Right ventricle myocardium inferior (tissue), 1 donor: ENCODE results near the gene RNU1-4. TPM values are rescaled to one million over a fixed set of nuclear protein-coding genes. Genes with fewer than 3 reads are reported as not detected.
"Not testable (repeated sequence)": the region's sequence is repeated elsewhere in the genome, so short reads cannot be mapped to it uniquely, and the experiment has no call there.

Experiments used
- ATAC-seq: fragments of 200-7000 bp; cut with Tn5 transposase; one replicate; pipeline ENCODE4 v1.9.1; 2020; ENCODE audit warnings: mild to moderate bottlenecking, moderate library complexity
- DNase-seq: peaks from one replicate; pipeline ENCODE4 v3.0.0; 2021; ENCODE audit errors: missing footprints
- intact Hi-C: fragments of 100-400 bp; cut with DNase I; formaldehyde crosslinking; loops from one replicate; pipeline ENCODE4 v1.11.0; 2022
- total RNA-seq: library from RNA; stranded (reverse); fragmentation: NEBNext Ultra II Directional; extraction: Animal tissue kit (Norgen Biotek cat#: 25700); gene quantifications from one replicate; pipeline ENCODE4 v1.2.1, GENCODE V29; 2021
- donor health status: DM: no; HTN: yes; CAD: no; lungs with severe emphysema.

The RNU1-4 gene
- total RNA-seq, 1 donor from 2014 or later, result 4,572 TPM

DNA sequence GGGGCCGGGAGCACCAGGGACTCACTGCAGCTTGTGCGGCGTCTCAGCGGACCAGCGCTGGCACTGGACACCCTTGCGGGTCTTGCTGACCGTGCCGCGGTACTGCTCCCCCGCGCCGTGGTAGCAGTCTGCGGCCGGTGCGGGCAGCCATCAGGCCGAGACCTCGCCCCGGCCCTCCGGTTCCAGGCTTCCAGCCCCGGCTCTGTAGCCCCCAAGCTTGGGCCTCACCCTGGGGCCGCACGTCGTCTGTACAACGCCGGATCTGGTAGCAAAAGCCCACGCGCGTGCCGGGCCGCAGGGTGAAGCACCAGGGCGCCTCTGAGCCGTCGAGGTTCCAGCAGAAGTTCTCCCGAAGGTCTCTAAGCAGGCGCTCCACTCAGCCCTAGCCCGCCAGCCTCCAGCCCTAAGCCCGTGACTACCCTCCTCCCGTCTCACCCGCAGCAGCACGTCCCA, 18.8 kb downstream of the RNU1-4 start:
- ATAC-seq, intact Hi-C loops: not testable (repeated sequence)
- DNase-seq, result peak; percentile 26

DNA sequence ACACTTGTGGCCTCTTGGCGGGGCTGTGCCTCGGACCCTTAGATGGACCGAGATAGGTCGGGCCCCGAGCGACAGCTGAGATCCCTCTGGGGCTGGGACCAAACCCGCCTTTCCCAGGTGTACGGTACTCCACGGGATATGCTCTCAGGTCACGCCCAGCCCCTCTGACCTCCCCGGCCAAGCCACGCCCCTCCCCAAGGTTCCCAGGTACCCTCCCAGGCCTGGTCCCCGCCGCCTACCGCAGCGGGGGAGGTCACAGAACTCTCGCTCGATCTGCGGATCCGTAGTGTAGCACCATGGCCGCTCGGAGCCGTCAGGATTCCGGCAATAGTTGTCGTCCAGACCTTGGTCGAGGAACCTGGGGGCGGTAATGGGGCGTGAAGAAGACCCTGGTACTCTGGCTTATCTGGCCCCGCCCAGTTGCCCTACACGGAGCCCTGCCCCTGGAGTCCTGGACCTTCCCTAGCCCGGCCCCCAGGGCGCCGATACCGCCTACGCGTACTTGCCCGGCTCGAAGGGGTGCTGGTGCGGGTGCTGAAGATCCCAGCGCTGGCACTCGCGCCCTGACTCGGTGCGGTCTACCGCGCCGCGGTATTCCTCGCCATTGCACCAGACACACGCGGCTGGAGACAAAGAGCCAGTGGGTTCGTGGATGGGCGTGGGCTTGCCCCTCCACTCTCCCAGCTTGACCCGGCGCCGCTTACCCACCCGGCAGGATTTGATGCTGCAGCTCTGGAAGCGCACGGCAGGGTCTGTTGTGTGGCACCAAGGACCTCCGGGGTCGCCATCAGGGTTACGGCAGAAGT, 19.5 kb downstream of the RNU1-4 start:
- intact Hi-C loops, DNase-seq: not testable (repeated sequence)
- peak; percentile 23 for ATAC-seq

DNA sequence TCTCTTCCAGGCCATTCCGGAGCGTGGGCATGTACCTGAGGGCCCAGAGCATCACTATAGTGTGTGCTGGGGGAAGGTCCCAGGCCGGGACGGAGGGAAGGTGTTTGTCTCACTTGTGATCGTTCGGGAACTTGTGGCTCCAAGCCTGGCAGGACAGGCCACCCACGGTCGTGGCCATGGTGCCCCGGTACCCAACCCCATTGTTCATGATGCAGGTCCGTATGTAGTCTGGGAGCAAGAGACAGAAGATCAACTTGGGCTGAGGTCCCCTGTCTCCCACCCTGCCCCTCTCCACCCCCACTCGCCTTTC, 20.1 kb downstream of the RNU1-4 start:
- ATAC-seq, intact Hi-C loops, DNase-seq: not testable (repeated sequence)

DNA sequence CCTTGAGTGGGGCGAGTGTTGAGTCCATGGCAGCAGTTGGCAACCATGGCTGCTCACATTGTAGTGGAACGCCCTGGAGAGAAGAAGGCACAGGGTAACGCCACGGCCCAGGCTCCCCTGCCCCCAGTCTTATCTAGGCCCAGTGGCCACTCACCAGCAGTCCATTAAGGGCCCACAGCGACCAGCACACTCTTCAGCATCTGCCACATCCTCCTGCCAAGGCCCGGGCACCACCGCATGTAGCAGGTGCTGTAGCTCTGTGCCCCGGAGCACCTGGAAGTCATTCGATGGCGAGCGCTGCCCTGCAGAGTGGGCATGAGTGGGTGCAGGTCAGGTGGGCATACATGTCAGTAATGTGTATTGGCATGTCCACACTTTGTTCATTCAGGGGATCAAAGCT, 20.5 kb downstream of the RNU1-4 start:
- intact Hi-C loops, ATAC-seq: not testable (repeated sequence)
- DNase-seq, result peak; percentile 53

DNA sequence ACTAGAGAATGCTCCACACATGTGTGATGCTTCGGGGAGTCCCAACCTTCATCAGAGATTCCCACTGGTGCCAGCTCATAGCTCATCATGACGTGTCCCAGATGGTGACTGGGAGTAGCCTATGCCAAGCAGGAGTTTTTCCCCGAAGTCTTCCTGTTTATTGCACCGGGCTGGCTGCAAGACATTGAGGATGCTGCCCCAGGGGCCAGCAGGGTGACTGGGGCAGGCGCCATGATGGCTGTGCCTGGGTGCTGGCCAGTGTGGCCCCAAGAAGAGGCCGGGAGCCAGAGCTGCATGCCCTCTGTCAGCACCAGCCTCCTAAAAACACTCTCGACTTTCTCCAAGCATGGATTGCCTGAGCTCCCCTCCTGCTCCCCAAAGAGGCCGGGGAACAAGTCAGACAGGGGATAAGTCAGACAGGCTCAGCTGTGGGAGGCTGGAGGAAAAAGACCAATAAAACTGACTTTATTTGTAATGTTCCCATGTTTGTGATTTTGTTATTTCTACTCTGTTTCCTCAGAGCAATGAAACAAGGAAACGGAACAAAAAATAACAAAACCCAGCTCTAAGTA, 24.0 kb downstream of the RNU1-4 start:
- ATAC-seq (peak; percentile 3), DNase-seq (peak; percentile 52)
- intact Hi-C loops, result not testable (repeated sequence)

DNA sequence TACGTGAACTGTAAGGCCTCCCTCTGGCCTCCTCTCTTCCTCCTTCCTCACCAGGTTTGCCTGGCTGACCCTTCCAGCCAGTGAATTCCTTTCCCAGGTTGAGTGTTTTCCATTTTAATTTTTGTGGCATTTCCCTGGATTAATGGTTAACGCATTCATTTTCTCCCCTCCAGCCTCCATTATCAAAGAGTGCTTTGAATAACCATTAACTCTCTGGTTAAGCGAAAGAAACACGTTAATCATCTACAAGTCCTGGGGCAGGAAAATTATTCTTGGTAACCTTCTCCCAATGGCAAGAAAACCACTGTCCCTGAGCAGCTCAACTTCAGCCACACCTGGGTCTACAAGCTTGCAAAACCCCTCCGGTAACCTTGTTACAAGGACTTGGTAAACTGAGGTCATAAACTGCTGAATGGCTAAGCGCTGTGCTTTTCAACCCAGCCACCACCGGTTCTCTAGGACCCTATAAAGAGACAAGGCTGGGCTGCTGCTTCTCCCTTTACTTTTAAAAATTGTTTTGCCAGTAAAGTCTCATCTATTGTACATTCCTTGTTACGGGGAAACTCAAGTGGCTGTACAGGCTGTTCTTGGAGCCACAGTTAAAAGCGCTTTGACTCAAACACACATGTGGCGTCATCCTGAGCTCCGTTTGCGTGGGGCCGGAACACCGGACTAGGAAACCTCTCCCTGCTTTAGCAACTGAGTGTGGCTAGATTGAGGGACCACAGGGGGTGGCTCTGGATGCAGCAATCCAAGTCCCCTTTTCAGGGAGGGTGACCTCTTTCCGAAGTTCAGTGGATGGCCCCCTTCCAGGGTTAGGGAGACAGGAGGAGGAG, 24.7 kb downstream of the RNU1-4 start:
- intact Hi-C loops, result not testable (repeated sequence)
- peak; percentile 64 for ATAC-seq

DNA sequence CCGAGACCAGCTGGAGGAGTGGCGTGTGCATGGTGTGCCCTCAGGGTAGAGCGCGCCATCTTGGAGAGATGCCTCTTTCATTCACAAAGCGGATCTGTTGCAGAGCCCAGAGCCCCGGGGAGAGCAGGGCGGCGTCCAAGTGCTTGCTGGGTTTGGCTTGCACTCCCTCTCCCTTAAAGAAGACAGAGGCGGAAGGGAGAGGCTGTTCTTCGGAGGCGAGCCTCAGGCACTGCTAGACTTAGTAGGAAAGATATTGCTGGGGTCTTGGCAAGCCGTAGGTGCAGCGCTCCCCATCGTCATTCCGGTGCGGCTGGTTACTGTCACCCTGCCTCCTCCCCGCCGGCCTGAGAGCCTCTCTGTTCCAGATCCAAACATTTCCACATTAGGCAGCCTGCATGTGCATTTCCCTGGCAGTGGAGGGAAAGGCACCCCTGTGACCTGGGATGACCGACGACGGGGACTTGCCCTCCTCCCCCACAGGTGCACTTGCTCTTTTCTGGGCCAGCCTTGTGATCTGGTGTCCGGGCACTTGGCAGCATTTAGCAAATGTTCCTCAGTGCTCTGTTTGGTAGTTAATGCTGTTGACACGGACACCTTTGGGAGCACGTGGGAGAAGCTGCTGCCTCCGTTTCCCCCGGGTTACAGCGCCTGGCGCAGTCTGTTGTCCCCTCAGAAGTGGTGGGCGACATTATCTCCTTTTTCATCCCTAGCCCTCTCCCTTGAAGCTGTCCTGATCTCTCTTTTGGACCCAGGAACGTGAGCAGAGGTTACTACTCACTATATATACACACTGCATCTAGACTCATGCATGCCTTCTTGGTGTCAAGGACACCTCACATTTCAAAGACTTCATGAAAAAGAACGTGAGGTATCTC, 25.7 kb downstream of the RNU1-4 start:
- intact Hi-C loops, result not testable (repeated sequence)
- peak; percentile 71 for DNase-seq

More for the DNA sequence above, 24.7 kb downstream of the RNU1-4 start:
- DNase-seq, result not testable (repeated sequence)

DNA sequence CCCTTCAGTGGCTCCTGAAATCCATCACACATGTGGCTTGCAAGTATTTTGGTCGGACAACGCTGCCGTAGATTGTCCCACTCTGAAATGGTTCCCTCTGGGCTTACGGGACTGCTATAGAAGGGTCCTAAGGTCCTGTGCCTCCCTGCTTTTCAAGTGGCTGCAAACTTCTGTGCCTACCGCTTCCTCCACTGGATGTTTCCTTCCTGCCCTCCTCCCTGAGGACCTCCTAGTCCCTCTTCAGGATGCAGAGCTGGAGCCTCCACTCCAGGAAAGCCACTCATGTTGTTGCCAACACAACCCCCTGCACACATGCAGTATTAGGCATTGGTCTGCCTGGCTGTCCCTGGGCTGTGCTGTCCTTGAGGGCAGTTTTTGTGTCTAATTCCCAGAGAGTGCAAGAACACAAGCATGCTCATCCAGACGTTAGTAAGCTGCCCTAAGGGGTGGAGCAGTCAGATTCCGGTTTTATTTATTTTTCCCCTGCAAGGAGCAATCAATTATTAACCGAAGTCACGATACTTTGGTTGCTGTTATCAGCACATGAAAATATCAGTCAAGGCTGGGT, 26.5 kb downstream of the RNU1-4 start:
- ATAC-seq, DNase-seq, intact Hi-C loops: not testable (repeated sequence)

More for the DNA sequence above, 25.7 kb downstream of the RNU1-4 start:
- ATAC-seq, result peak; percentile 82

DNA sequence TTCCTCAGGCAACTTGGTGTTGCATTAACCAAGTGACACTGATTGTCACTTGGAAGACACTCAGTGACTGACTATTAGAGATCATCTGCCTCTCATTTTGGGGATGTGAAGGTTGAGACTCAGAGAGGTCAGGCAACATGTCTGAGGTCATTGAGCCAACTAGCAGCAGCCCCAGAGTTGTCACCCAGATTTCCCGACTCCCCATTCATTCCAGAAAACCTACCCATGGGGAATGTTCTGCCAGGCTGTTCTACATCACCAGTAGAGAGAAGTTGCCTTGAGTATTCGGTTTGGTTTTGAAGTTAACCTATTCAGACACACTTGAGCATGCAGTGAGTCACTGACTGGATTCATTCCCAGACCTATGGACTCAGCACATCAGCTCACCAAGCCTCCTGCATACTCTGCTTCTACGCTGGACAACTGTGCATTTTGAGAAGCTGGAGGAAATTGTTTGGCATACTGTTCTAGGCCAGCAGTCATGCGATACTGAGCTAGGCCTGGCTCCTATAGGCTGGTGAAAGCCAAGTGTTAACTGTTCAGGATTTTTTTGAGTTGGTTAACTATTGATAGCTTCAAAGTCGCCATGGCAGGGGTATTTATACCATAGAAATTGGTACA, 29.9 kb downstream of the RNU1-4 start:
- DNase-seq, intact Hi-C loops, ATAC-seq: not testable (repeated sequence)

DNA sequence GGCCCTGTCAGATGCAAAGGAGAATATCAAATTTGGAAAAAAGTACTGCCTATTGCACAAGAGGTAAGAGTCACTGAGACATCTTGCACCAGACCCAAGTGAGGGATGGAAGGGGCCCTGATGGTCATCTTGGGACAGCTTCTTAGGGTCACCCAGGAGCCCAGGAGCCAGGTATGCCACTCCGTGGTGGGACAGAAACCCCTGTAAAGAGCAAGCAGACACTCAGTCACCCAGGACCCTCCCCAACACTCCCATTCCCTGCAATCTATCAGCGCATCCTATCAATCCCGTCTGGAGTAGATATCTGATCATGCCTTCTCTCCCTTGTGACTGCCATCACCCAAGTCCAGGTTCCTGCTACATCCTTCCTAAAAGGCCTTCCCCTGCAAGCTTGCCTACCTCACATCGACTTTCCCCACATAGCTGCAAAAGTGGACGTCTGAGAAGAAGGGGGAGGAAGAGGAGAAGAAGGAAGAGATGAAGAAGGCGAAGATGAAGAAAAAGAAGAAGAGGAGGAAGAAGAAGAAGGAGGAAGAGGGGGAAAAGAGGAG, 30.7 kb downstream of the RNU1-4 start:
- not testable (repeated sequence) for ATAC-seq

DNA sequence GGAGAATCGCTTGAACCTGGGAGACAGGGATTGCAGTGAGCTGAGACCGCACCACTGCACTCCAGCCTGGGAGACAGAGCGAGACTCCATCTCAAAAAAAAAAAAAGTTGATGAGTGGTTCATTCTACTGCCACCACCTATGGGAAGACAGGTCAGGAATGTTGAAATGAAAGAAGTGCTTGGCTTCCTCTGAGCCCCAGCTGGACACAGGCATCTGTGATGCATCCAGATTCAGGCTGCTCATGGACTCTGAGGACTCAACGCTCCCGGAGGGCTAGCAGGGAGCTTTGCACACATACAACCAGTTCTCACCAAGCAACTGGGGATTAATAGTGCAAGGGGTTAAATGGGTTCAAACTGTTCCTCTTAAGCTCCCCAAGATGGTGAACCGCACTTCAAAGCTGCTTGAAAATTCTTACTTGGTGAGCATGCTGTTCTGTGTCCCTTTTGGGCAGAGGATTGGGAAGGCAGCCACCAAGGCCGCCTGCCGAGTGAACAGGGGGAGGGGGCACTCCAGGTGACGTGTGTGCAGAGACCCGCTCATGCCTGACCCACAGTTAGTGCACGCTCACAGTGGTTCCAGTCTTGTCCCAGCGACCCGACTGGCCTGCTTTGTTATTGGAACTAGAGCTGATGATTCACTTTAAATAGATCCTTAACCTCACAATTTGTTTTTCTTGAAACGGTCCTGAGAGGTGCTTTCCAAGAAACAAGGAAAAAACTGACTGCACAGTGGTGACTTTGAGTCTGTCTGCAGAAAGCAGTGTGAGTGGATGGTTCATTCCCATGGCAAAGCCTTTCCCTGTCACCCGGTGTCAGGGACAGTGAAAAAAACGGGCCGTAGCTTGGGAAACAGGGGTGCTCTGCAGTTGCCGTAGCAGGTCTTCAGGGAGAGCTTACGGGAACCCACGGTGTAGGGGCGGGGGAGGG, 32.2 kb downstream of the RNU1-4 start:
- intact Hi-C loops, DNase-seq: not testable (repeated sequence)
- peak; percentile 46 for ATAC-seq

More for the DNA sequence above, 30.7 kb downstream of the RNU1-4 start:
- DNase-seq, intact Hi-C loops: not testable (repeated sequence)

DNA sequence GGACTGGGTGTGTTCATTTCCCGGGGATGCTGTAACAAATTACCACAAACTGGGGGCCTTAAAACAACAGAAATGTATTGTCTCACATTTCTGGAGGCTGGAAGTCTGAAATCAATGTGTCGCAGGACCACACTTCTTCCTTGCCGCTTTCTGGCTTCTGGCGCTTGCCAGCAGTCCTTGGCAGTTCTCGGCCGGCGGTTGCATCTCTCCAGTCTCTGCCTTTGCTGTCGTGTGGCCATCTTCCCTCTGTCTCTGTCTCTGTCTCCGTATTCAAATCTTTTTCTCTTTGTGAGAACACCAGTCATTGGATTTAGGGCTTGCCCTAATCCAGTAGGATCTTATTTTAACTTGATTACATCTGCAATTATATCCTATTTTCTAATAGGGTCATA, 32.9 kb downstream of the RNU1-4 start:
- intact Hi-C loops, DNase-seq, ATAC-seq: not testable (repeated sequence)

DNA sequence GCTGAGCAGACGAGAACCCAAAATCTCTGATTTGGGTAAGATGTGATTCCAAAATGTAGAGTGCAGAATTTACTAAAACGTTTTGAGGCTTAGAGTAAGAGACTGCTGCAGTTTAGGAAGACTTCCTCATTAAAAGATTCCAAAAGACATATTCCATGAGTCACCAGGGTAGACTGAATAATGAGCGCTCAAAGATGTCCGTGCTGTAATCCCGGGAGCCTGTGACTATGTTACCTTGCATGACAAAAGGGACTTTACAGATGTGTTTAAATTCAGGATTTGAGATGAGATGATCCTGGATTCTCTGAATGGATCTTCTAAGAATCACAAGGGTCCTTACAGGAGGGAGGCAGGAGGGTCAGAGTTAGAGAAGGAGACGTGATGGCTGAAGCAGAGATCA, 33.4 kb downstream of the RNU1-4 start:
- ATAC-seq, intact Hi-C loops, DNase-seq: not testable (repeated sequence)

DNA sequence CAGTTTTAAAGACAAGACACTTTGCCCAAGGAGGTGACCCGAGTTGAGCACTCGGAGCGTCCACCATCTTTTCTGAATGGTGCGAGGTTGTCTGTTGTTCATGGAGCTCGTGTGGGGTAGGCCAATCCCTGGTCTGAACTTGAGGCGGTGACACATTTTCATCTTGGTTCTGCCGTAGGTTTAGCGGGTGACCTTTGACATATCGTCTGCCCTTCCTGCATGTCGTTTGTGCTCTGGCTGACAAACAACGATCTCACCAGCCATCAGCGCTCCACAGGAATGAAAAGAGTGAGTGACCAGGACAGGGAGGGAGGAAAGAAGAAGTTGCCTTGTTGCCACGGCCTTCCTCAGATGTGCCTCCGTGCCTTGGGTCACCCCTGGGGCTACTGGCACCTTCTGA, 34.5 kb downstream of the RNU1-4 start:
- intact Hi-C loops, ATAC-seq, DNase-seq: not testable (repeated sequence)

DNA sequence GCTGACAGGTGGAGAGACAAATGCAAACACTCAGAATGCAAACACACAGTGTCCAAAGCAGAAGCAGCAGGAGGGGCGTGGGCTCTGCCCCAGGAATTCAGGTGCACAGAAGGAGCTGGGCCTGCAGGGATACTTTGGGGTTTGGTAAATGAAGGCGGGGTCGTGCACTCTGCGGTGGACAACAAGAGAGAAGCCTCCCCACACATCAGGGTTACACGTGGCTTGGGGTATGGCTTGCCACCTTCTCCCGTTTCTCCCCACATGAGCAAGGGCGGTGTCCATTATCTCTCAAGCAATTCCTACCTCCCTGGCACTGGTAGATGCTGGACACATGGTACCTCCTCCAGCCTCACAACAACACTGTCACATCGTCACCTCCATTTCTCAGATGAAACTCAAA, 35.0 kb downstream of the RNU1-4 start:
- intact Hi-C loops, ATAC-seq, DNase-seq: not testable (repeated sequence)

DNA sequence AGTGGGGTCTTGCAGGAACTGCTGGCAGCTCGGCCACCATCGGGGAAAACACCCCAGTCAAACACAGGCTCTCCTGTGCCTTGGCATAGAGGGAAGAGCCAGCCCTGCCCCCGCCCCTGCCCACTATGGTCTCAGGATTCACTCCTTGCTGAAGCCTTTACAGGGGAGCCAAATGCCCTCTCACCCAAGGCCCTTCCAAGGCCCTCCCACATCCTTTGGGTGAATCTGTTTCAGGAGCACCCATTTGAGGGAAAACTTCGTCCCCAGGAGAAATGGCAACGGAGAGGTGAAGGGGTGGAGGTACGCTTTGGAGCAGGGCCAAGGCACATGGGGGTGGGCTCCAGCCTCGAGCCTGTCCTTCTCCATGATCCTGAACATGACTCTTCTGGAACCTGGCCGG, 35.9 kb downstream of the RNU1-4 start:
- ATAC-seq, DNase-seq, intact Hi-C loops: not testable (repeated sequence)
